HepG2 (cell line): ENCODE measurements around the gene ANKRD65. TPM values are rescaled to one million over a fixed set of nuclear protein-coding genes. Genes with fewer than 3 reads are reported as not detected.
A peak's percentile ranks its signal among the peaks of the same experiment; 100 is the strongest.

Experiments
- AHR ChIP-seq: IDR thresholded peaks from 2 replicates; pipeline ENCODE4 v1.6.1; 2018; ENCODE audit warnings: missing genetic modification reagents, missing compliant biosample characterization
- ELF3 ChIP-seq: IDR thresholded peaks from 2 replicates; pipeline ENCODE4 v1.6.1; 2016; ENCODE audit warnings: missing genetic modification reagents, missing compliant biosample characterization
- ERF ChIP-seq: IDR thresholded peaks from 2 replicates; pipeline ENCODE4 v1.6.1; 2018; ENCODE audit warnings: missing biosample characterization, missing genetic modification reagents
- GATAD1 ChIP-seq: IDR thresholded peaks from 2 replicates; pipeline ENCODE4 v1.6.1; 2016; ENCODE audit warnings: missing genetic modification reagents, missing compliant biosample characterization
- GFI1 ChIP-seq: sonication (generic); formaldehyde crosslinking; IDR thresholded peaks from 2 replicates; pipeline ENCODE4 v1.5.0; 2020; ENCODE audit warnings: missing genetic modification reagents, mild to moderate bottlenecking, borderline replicate concordance
- RARG ChIP-seq: sonication (generic); formaldehyde crosslinking; IDR thresholded peaks from 2 replicates; pipeline ENCODE4 v1.4.0; 2020; ENCODE audit warnings: low read depth, mild to moderate bottlenecking, missing genetic modification reagents
- SALL2 ChIP-seq: sonication (generic); formaldehyde crosslinking; IDR thresholded peaks from 2 replicates; pipeline ENCODE4 v1.8.1; 2023; ENCODE audit warnings: mild to moderate bottlenecking, missing genetic modification reagents, inconsistent platforms
- SCMH1 ChIP-seq: sonication (generic); formaldehyde crosslinking; IDR thresholded peaks from 2 replicates; pipeline ENCODE4 v1.9.0; 2021; ENCODE audit warnings: missing genetic modification reagents, mild to moderate bottlenecking, borderline replicate concordance
- ZFAT ChIP-seq: sonication (generic); formaldehyde crosslinking; conservative IDR thresholded peaks from 2 replicates; pipeline ENCODE4 v1.8.1; 2023; ENCODE audit warnings: missing genetic modification reagents, inconsistent platforms
- ZNF292 ChIP-seq: sonication (generic); formaldehyde crosslinking; IDR thresholded peaks from 2 replicates; pipeline ENCODE4 v1.8.1; 2022; ENCODE audit warnings: mild to moderate bottlenecking, low read depth, missing genetic modification reagents, borderline replicate concordance
- ZNF326 ChIP-seq: sonication (generic); formaldehyde crosslinking; IDR thresholded peaks from 2 replicates; pipeline ENCODE4 v1.4.0; 2020; ENCODE audit warnings: missing genetic modification reagents, borderline replicate concordance
- ZNF329 ChIP-seq: sonication (generic); formaldehyde crosslinking; IDR thresholded peaks from 2 replicates; pipeline ENCODE4 v1.9.0; 2021; ENCODE audit warnings: low read depth, mild to moderate bottlenecking, missing genetic modification reagents
- ZNF501 ChIP-seq: sonication (generic); formaldehyde crosslinking; IDR thresholded peaks from 2 replicates; pipeline ENCODE4 v1.5.1; 2020; ENCODE audit warnings: mild to moderate bottlenecking, moderate library complexity, missing genetic modification reagents
- ZSCAN30 ChIP-seq: sonication (generic); formaldehyde crosslinking; IDR thresholded peaks from 2 replicates; pipeline ENCODE4 v1.5.0; 2020; ENCODE audit warnings: mild to moderate bottlenecking, missing genetic modification reagents
- polyA plus RNA-seq, 8 experiments: library from polyadenylated mRNA; depleted of rRNA in 3 of 8; stranded (reverse) in 7 of 8; unstranded in 1 of 8; fragments of >200 nt; fragmentation: Illumina TruSeq in 4 of 8; extraction: Trizol in 4 of 8; gene quantifications; 2 replicates each; pipeline versions ENCODE4 v1.2.1 to v1.2.3, GENCODE V29; 2011 to 2016; ENCODE audit warnings: low read depth in 4 of 8, missing spikeins in 1 of 8, mixed read lengths in 1 of 8; ENCODE audit not compliant: insufficient read depth in 1 of 8
- total RNA-seq, 5 experiments: library from RNA; depleted of rRNA; stranded (reverse); fragments of >200 nt; fragmentation: Illumina TruSeq; extraction: Trizol; gene quantifications; 2 replicates each; pipeline ENCODE4 v1.2.3, GENCODE V29; 2016; ENCODE audit warnings: low read depth in 1 of 5
- TF ChIP-seq, protein P1 (sequence below): sonication (generic); formaldehyde crosslinking; IDR thresholded peaks from 2 replicates; pipeline ENCODE4 v1.4.0; 2020; ENCODE audit warnings: missing genetic modification reagents
- TF ChIP-seq, protein P2 (sequence below), 2 experiments: sonication (generic) in 1 of 2; formaldehyde crosslinking in 1 of 2; IDR thresholded peaks; 2 replicates each; pipeline versions ENCODE4 v1.4.0 to v1.6.1; 2016 to 2020; ENCODE audit warnings: borderline replicate concordance in 1 of 2, low read depth in 1 of 2, mild to moderate bottlenecking in 1 of 2, missing genetic modification reagents in 1 of 2
- TF ChIP-seq, protein P3 (sequence below): sonication (generic); formaldehyde crosslinking; IDR thresholded peaks from 2 replicates; pipeline ENCODE4 v1.8.1; 2023; ENCODE audit warnings: mild to moderate bottlenecking, moderate library complexity, missing genetic modification reagents
- TF ChIP-seq, protein P4 (sequence below): sonication (generic); formaldehyde crosslinking; IDR thresholded peaks from 2 replicates; pipeline ENCODE4 v1.4.0; 2020; ENCODE audit warnings: missing genetic modification reagents, borderline replicate concordance
- TF ChIP-seq, protein P5 (sequence below): sonication (generic); formaldehyde crosslinking; IDR thresholded peaks from 2 replicates; pipeline ENCODE4 v1.5.1; 2020; ENCODE audit warnings: missing genetic modification reagents, mild to moderate bottlenecking, borderline replicate concordance

ANKRD65 gene
- total and polyA plus RNA-seq, 2 of the 13 experiments (the other 11 are each of a cell fraction or from before 2014, with no cell fraction given): 12.1 to 30.1 TPM

DNA sequence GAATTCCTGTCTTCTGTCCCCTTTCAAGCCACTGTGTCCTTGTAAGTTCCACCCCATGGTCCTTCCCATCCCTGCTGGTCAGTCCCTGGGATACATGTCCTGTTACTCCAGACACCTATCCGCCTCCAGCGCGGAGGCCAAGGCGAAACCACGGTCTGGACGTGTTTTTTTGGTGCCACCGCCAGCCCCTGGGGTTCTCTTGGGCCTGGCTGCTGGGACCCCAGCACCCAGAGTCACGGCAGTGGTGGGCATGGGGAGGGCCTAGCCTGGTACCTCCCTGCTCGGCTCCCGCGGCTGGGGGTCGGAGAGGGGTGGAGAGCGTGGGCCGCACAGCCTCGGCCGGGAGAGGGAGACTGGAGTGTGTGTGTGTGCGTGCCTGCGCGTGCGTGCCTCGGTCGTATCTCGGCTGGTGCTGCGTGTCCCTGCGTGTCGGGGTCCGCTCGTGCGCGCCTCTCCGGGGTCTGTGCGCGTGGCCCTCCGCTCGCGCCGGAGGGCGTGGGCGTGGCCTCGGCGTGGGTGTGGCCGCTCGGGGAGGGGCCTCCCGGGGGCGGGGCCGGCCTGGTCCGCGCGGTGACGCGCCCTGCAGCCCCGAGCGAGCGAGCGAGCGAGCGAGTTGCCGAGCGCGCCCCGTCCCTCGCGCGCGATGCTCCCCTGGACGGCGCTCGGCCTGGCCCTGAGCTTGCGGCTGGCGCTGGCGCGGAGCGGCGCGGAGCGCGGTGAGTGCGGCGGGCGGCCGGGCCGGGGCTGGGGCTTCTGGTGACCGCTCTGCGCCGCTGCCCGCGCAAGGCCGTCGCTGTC lies 14.2 kb upstream of the ANKRD65 start, which contains the start of gene VWA1 (continued):
- TF ChIP-seq, protein P1, sequence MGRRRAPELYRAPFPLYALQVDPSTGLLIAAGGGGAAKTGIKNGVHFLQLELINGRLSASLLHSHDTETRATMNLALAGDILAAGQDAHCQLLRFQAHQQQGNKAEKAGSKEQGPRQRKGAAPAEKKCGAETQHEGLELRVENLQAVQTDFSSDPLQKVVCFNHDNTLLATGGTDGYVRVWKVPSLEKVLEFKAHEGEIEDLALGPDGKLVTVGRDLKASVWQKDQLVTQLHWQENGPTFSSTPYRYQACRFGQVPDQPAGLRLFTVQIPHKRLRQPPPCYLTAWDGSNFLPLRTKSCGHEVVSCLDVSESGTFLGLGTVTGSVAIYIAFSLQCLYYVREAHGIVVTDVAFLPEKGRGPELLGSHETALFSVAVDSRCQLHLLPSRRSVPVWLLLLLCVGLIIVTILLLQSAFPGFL (CRISPR knock-in tag): no peak
- TF ChIP-seq, protein P2, sequence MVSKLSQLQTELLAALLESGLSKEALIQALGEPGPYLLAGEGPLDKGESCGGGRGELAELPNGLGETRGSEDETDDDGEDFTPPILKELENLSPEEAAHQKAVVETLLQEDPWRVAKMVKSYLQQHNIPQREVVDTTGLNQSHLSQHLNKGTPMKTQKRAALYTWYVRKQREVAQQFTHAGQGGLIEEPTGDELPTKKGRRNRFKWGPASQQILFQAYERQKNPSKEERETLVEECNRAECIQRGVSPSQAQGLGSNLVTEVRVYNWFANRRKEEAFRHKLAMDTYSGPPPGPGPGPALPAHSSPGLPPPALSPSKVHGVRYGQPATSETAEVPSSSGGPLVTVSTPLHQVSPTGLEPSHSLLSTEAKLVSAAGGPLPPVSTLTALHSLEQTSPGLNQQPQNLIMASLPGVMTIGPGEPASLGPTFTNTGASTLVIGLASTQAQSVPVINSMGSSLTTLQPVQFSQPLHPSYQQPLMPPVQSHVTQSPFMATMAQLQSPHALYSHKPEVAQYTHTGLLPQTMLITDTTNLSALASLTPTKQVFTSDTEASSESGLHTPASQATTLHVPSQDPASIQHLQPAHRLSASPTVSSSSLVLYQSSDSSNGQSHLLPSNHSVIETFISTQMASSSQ (IDR thresholded peaks at IDR 0.05; ENCODE audit: low read depth): no peak
- TF ChIP-seq, protein P2 (CRISPR knock-in tag; IDR thresholded peaks at IDR 0.05; ENCODE audit: borderline replicate concordance): peak; percentile 41
- TF ChIP-seq ZNF326 (CRISPR knock-in tag) (no peak), RARG (CRISPR knock-in tag) (no peak), GATAD1 (CRISPR knock-in tag) (no peak), ELF3 (CRISPR knock-in tag) (no peak), AHR (no peak), ZNF329 (CRISPR knock-in tag) (no peak), ZNF292 (CRISPR knock-in tag) (no peak), ZSCAN30 (CRISPR knock-in tag) (no peak), ERF (CRISPR knock-in tag) (0 out of 2 replicates have a peak, but pooled peaks have one; percentile 24), ZFAT (CRISPR knock-in tag) (no peak; the same call in 1 of the 2 replicates), GFI1 (no peak), SALL2 (CRISPR knock-in tag) (peak; percentile 59; the same call in 1 of the 2 replicates), SCMH1 (no peak), ZNF501 (CRISPR knock-in tag) (peak; percentile 71; the same call in 1 of the 2 replicates)
- TF ChIP-seq, protein P3, sequence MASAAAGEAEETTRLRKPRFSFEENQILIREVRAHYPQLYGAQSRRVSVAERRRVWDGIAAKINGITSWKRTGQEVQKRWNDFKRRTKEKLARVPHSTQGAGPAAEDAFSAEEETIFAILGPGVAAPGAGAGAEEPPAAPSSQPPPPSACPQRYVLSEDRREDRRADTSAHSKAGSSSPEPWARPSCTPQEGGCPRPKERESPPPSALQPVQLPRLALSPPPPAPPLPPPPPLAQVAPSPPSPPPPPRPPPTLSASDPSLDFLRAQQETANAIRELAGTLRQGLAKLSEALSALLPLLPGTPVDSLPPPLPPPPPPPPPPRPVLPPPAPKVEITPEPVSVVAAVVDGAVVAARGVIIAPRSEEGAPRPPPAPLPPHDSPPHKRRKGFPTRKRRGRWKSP: no peak
- TF ChIP-seq, protein P4, sequence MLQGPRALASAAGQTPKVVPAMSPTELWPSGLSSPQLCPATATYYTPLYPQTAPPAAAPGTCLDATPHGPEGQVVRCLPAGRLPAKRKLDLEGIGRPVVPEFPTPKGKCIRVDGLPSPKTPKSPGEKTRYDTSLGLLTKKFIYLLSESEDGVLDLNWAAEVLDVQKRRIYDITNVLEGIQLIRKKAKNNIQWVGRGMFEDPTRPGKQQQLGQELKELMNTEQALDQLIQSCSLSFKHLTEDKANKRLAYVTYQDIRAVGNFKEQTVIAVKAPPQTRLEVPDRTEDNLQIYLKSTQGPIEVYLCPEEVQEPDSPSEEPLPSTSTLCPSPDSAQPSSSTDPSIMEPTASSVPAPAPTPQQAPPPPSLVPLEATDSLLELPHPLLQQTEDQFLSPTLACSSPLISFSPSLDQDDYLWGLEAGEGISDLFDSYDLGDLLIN (CRISPR knock-in tag): no peak; the same call in 1 of the 2 replicates
- TF ChIP-seq, protein P5, sequence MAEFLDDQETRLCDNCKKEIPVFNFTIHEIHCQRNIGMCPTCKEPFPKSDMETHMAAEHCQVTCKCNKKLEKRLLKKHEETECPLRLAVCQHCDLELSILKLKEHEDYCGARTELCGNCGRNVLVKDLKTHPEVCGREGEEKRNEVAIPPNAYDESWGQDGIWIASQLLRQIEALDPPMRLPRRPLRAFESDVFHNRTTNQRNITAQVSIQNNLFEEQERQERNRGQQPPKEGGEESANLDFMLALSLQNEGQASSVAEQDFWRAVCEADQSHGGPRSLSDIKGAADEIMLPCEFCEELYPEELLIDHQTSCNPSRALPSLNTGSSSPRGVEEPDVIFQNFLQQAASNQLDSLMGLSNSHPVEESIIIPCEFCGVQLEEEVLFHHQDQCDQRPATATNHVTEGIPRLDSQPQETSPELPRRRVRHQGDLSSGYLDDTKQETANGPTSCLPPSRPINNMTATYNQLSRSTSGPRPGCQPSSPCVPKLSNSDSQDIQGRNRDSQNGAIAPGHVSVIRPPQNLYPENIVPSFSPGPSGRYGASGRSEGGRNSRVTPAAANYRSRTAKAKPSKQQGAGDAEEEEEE (CRISPR knock-in tag): no peak
